T-cell (primary cell): ENCODE results near the gene PRICKLE2. TPM values are rescaled to one million over a fixed set of nuclear protein-coding genes. Genes with fewer than 3 reads are reported as not detected.

Experiments
- ATAC-seq, 4 experiments: fragments of 200-7000 bp in 3 of 4; fragments of 150-1000 bp in 1 of 4; cut with Tn5 transposase; replicated peaks in 1 of 4; 1 replicate in 3 of 4; 2 replicates in 1 of 4; pipeline ENCODE4 v1.10.0; 2021; ENCODE audit warnings: moderate library complexity in 3 of 4, mild to moderate bottlenecking in 2 of 4, moderate number of reproducible peaks in 1 of 4
- CTCF ChIA-PET, 2 donors: fragments of 300-600 bp; sonication (Branson Sonifier 250); formaldehyde crosslinking; loops; one replicate each; lab custom pipeline; 2022; ENCODE audit warnings: antibody characterized with exemption in 2 of 2; lab: Charles Lee
- POLR2A ChIA-PET, 2 donors: fragments of 300-600 bp; sonication (Branson Sonifier 250); formaldehyde crosslinking; loops; one replicate each; lab custom pipeline; 2022; ENCODE audit warnings: antibody characterized with exemption in 2 of 2; lab: Charles Lee
- DNase-seq, 35 experiments: peaks; one replicate each; pipeline versions ENCODE4 v3.0.0 to v3.0.0-alpha.2; 2013 to 2023
- H3K27ac ChIP-seq: one replicate; pipeline ENCODE4 v1.5.1; 2013; ENCODE audit warnings: low read length
- H3K27me3 ChIP-seq, 2 experiments: replicated peaks in 1 of 2; 1 replicate in 1 of 2; 2 replicates in 1 of 2; pipeline versions ENCODE4 v1.6.1 to v1.7.0; 2013; ENCODE audit warnings: low read length in 1 of 2, mixed read lengths in 1 of 2; ENCODE audit not compliant: control insufficient read depth in 2 of 2, insufficient read depth in 2 of 2; ENCODE audit errors: extremely low read depth in 1 of 2
- H3K36me3 ChIP-seq, 2 donors: 1 replicate in 1 of 2; 2 replicates in 1 of 2; pipeline versions ENCODE4 v1.6.1 to v1.7.0; 2013; ENCODE audit warnings: low read length in 1 of 2; ENCODE audit not compliant: control insufficient read depth in 2 of 2, insufficient read depth in 1 of 2; ENCODE audit errors: extremely low read depth in 1 of 2
- H3K4me1 ChIP-seq, 2 experiments: 1 replicate in 1 of 2; 2 replicates in 1 of 2; pipeline versions ENCODE4 v1.6.1 to v1.7.0; 2013; ENCODE audit warnings: low read length in 2 of 2, mixed read lengths in 1 of 2; ENCODE audit not compliant: insufficient read depth in 2 of 2, control insufficient read depth in 1 of 2; ENCODE audit errors: extremely low read depth in 1 of 2
- H3K4me3 ChIP-seq, 2 donors: 1 replicate in 1 of 2; 2 replicates in 1 of 2; pipeline versions ENCODE4 v1.5.1 to v1.7.0; 2013; ENCODE audit warnings: mild to moderate bottlenecking in 2 of 2, low read length in 1 of 2, moderate library complexity in 1 of 2; ENCODE audit not compliant: control insufficient read depth in 1 of 2; ENCODE audit errors: extremely low read depth in 1 of 2
- H3K9me3 ChIP-seq: 2 replicates; pipeline ENCODE4 v1.7.0; 2013
- H3K27ac Mint-ChIP-seq, 2 donors: one replicate each; pipeline ENCODE4 v1.8.0; 2020 to 2021; ENCODE audit warnings: mild to moderate bottlenecking in 2 of 2, mixed read lengths in 2 of 2
- H3K27me3 Mint-ChIP-seq, 2 donors: one replicate each; pipeline ENCODE4 v1.8.0; 2021 to 2022; ENCODE audit warnings: mixed read lengths in 2 of 2
- H3K36me3 Mint-ChIP-seq: one replicate; pipeline ENCODE4 v1.8.0; 2021; ENCODE audit warnings: mixed read lengths
- H3K4me1 Mint-ChIP-seq, 3 donors: one replicate each; pipeline ENCODE4 v1.8.0; 2020 to 2022; ENCODE audit warnings: mixed read lengths in 3 of 3, mild to moderate bottlenecking in 1 of 3
- H3K4me3 Mint-ChIP-seq, 3 donors: one replicate each; pipeline ENCODE4 v1.8.0; 2020 to 2022; ENCODE audit warnings: mild to moderate bottlenecking in 3 of 3, mixed read lengths in 3 of 3, moderate library complexity in 3 of 3
- H3K9me3 Mint-ChIP-seq, 3 donors: one replicate each; pipeline ENCODE4 v1.8.0; 2020 to 2022; ENCODE audit warnings: mixed read lengths in 3 of 3
- WGBS: methylation state at CpG from one replicate; pipeline ENCODE4 v1.1.5; 2013; ENCODE audit warnings: missing lambda C conversion rate; ENCODE audit not compliant: insufficient coverage; 5-methylcytosine and 5-hydroxymethylcytosine counted together
- total RNA-seq, 35 experiments: library from RNA in 6 of 35; stranded (reverse) in 6 of 35; fragments of 120-200 nt in 1 of 35; gene quantifications; one replicate each; pipeline versions ENCODE4 v1.2.1 to v1.2.4 and lab custom pipeline; 2013 to 2026

PRICKLE2 gene
- total RNA-seq, 5 donors from 2014 or later (not counting 1 experiment from before 2014, with no cell fraction given), result 0.06 to 0.13 (median 0.09) TPM; not detected in 2

- Mint-ChIP-seq H3K27me3 (peaks cover 0 to 3% of the 10 kb centered on the region in 2 donors), H3K27ac (no peak overlapping the region), H3K9me3 (peaks cover 5 to 18% (median 7%) of the 10 kb centered on the region in 3 donors), H3K4me1 (no peaks in the 10 kb centered on the region), H3K36me3 (no peaks in the 10 kb centered on the region), H3K4me3 (no peak overlapping the region)
- Histone ChIP-seq H3K4me1 (no peaks in the 10 kb centered on the region), H3K36me3 (no peaks in the 10 kb centered on the region), H3K27me3 (peaks cover 0 to 13% of the 10 kb centered on the region in 2 experiments), H3K9me3 (no peaks in the 10 kb centered on the region), H3K27ac (no peak overlapping the region), H3K4me3 (no peak overlapping the region)
- POLR2A ChIA-PET, result no interaction called here
- DNase-seq, result no peak
- CTCF ChIA-PET, result no interaction called here
- WGBS, result no CpG with 5 or more reads among the region's 5 CpGs
- ATAC-seq, result no peak
Observed at GRCh38 chr3:64234571-64234970, 9.3 kb upstream of the PRICKLE2 start.

GRCh38 chr3:64232821-64233220 is 7.6 kb upstream of the PRICKLE2 start:
- CTCF ChIA-PET, result no interaction called here

GRCh38 chr3:64229903-64230302 is 4.6 kb upstream of the PRICKLE2 start:
- WGBS, result no CpG with 5 or more reads among the region's 1 CpG
- Histone ChIP-seq H3K27me3 (peaks cover 0 to 5% of the 10 kb centered on the region in 2 experiments), H3K4me1 (no peaks in the 10 kb centered on the region), H3K36me3 (no peaks in the 10 kb centered on the region), H3K4me3 (no peak overlapping the region), H3K27ac (no peak overlapping the region), H3K9me3 (no peaks in the 10 kb centered on the region)
- POLR2A ChIA-PET, result no interaction called here
- H3K4me1 Mint-ChIP-seq, result no peaks in the 10 kb centered on the region
- H3K9me3 Mint-ChIP-seq, result peaks cover 0 to 11% (median 4%) of the 10 kb centered on the region in 3 donors
- DNase-seq (no peak), ATAC-seq (no peak)
- no peak overlapping the region for H3K27ac Mint-ChIP-seq
- CTCF ChIA-PET, result no interaction called here
- H3K4me3 Mint-ChIP-seq, result no peak overlapping the region
- H3K36me3 Mint-ChIP-seq, result no peaks in the 10 kb centered on the region
- H3K27me3 Mint-ChIP-seq, result peaks cover 3 to 19% of the 10 kb centered on the region in 2 donors

More at GRCh38 chr3:64232821-64233220, 7.6 kb upstream of the PRICKLE2 start:
- WGBS, result 70% methylated on average over 3 of the region's 4 CpGs
- Mint-ChIP-seq H3K9me3 (peaks cover 5 to 18% (median 7%) of the 10 kb centered on the region in 3 donors), H3K27ac (no peak overlapping the region), H3K36me3 (no peaks in the 10 kb centered on the region), H3K27me3 (peaks cover 0 to 4% of the 10 kb centered on the region in 2 donors), H3K4me1 (no peaks in the 10 kb centered on the region), H3K4me3 (no peak overlapping the region)
- Histone ChIP-seq H3K4me1 (no peaks in the 10 kb centered on the region), H3K27me3 (peaks cover 0 to 6% of the 10 kb centered on the region in 2 experiments), H3K36me3 (no peaks in the 10 kb centered on the region), H3K9me3 (no peaks in the 10 kb centered on the region), H3K27ac (no peak overlapping the region), H3K4me3 (no peak overlapping the region)
- ATAC-seq (no peak), DNase-seq (no peak)
- POLR2A ChIA-PET, result no interaction called here

- ChIA-PET POLR2A (no interaction called here), CTCF (no interaction called here)
- no peak overlapping the region for H3K27ac Mint-ChIP-seq
- Histone ChIP-seq H3K36me3 (no peaks in the 10 kb centered on the region), H3K4me1 (no peaks in the 10 kb centered on the region), H3K4me3 (no peak overlapping the region), H3K27me3 (peaks cover 0 to 9% of the 10 kb centered on the region in 2 experiments), H3K27ac (no peak overlapping the region), H3K9me3 (no peaks in the 10 kb centered on the region)
- no peaks in the 10 kb centered on the region for H3K36me3 Mint-ChIP-seq
- ATAC-seq (no peak), DNase-seq (no peak)
- H3K4me1 Mint-ChIP-seq, result no peaks in the 10 kb centered on the region
- WGBS, result no CpG with 5 or more reads among the region's 1 CpG
- H3K9me3 Mint-ChIP-seq, result peaks cover 0 to 8% (median 0%) of the 10 kb centered on the region in 3 donors
- peaks cover 6 to 22% of the 10 kb centered on the region in 2 donors for H3K27me3 Mint-ChIP-seq
- H3K4me3 Mint-ChIP-seq, result no peak overlapping the region
Observed at GRCh38 chr3:64228110-64228509, 2.8 kb upstream of the PRICKLE2 start.

GRCh38 chr3:64226730-64227129 is 1.5 kb upstream of the PRICKLE2 start:
- H3K9me3 Mint-ChIP-seq, result no peaks in the 10 kb centered on the region
- CTCF ChIA-PET, result no interaction called here
- no peak for ATAC-seq
- POLR2A ChIA-PET, result no interaction called here
- no CpG with 5 or more reads among the region's 3 CpGs for WGBS
- H3K27me3 Mint-ChIP-seq, result peaks cover 6 to 21% of the 10 kb centered on the region in 2 donors
- Histone ChIP-seq H3K27me3 (peaks cover 0 to 9% of the 10 kb centered on the region in 2 experiments), H3K4me1 (no peaks in the 10 kb centered on the region), H3K27ac (no peak overlapping the region), H3K36me3 (no peaks in the 10 kb centered on the region), H3K9me3 (no peaks in the 10 kb centered on the region), H3K4me3 (no peak overlapping the region)
- no peak overlapping the region for H3K27ac Mint-ChIP-seq
- no peak for DNase-seq
- no peaks in the 10 kb centered on the region for H3K36me3 Mint-ChIP-seq
- no peak overlapping the region for H3K4me3 Mint-ChIP-seq
- H3K4me1 Mint-ChIP-seq, result no peaks in the 10 kb centered on the region

- Histone ChIP-seq H3K4me3 (no peak overlapping the region), H3K27ac (no peak overlapping the region), H3K4me1 (no peaks in the 10 kb centered on the region), H3K27me3 (peaks cover 0 to 9% of the 10 kb centered on the region in 2 experiments), H3K36me3 (no peaks in the 10 kb centered on the region), H3K9me3 (no peaks in the 10 kb centered on the region)
- Mint-ChIP-seq H3K27me3 (peaks cover 6 to 21% of the 10 kb centered on the region in 2 donors), H3K9me3 (no peaks in the 10 kb centered on the region), H3K4me1 (no peaks in the 10 kb centered on the region), H3K27ac (no peak overlapping the region), H3K36me3 (no peaks in the 10 kb centered on the region), H3K4me3 (no peak overlapping the region)
- POLR2A ChIA-PET, result no interaction called here
- ATAC-seq (no peak), DNase-seq (no peak)
- WGBS, result 60% methylated on average over 2 of the region's 7 CpGs
- CTCF ChIA-PET, result no interaction called here
Observed at GRCh38 chr3:64225695-64226499, 631 bp upstream of the PRICKLE2 start.
